Ovary (tissue), 3 donors: ENCODE measurements around the gene MPPED1.

Source experiments
- POLR2A ChIP-seq: fragments of 450-650 bp; IDR thresholded peaks from one replicate; pipeline ENCODE4 v1.6.1; 2017; ENCODE audit warnings: antibody characterized with exemption, mild to moderate bottlenecking, moderate library complexity
- TF ChIP-seq, protein P1 (sequence below), 3 donors: fragments of 450-650 bp in 2 of 3; fragments of 200-600 bp in 1 of 3; IDR thresholded peaks; one replicate each; pipeline versions ENCODE4 v1.5.1 to v1.8.0; 2016 to 2022; ENCODE audit warnings: antibody characterized with exemption in 3 of 3, mild to moderate bottlenecking in 1 of 3
- donor health status: DM: no; HTN: no; CAD: no.

DNA sequence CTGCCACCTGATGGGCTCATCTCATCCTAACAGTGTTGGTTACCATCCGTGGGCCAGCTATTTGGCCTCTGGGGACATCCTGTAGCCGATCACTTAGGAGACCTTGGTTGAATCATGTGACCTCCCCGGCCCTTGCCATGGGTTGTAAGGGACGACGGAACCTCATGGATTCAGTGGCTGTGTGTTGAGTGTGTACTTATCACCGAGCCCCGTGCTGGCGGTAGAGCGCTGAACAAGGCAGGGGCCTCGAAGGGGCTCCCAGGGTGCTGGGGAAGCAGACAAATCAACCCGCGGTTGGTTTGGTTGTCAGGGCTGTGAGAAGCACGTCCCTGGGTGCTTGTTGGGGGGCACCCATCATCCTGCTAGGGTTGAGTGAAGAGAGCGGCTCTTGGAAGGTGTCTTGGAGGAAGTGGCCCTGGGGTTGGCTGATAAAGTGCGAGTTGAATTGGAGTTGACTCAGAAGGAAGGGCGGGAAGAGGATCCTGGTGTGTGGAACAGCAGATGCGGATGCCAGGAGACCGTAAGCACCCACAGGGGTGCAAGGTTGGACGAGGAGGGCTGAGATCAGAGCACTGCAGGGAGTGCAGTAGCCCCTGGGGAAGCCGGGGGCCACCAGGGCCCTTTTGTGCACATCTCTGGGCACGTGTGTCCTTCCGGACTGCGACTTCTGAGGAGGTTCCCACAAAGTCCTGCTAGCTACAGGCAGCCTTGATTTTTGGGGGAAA is 53.6 kb downstream of the MPPED1 start:
- TF ChIP-seq, protein P1, sequence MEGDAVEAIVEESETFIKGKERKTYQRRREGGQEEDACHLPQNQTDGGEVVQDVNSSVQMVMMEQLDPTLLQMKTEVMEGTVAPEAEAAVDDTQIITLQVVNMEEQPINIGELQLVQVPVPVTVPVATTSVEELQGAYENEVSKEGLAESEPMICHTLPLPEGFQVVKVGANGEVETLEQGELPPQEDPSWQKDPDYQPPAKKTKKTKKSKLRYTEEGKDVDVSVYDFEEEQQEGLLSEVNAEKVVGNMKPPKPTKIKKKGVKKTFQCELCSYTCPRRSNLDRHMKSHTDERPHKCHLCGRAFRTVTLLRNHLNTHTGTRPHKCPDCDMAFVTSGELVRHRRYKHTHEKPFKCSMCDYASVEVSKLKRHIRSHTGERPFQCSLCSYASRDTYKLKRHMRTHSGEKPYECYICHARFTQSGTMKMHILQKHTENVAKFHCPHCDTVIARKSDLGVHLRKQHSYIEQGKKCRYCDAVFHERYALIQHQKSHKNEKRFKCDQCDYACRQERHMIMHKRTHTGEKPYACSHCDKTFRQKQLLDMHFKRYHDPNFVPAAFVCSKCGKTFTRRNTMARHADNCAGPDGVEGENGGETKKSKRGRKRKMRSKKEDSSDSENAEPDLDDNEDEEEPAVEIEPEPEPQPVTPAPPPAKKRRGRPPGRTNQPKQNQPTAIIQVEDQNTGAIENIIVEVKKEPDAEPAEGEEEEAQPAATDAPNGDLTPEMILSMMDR (IDR thresholded peaks at IDR 0.05), result no peak
- TF ChIP-seq POLR2A, result no peak
